NOMO-1 (cell line): ENCODE data around the gene RPL27A.

ENCODE experiments used
- DNase-seq, 2 experiments: peaks; one replicate each; lab custom pipeline; 2025; ENCODE audit not compliant: unreplicated experiment in 2 of 2; lab: John Stamatoyannopoulos, UW

Gene RPL27A

DNA sequence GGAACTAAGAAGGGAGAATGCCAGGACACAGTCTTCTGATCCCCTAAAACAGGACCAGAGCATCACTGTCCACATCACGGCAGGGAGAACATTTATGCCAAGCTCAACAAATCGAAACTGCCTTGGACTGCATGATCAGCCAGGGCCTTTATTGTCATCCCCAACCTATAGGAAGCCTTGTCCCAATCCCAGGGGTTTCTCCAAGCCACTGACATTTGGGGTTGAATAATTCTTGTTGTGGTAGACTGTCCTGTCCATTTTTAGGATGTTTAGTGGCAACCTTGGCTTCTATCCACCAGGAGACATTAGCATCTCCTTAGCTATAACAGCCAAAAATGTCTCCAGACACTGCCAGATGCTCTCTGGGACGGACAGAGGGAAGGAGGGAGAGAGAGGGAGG lies 37.1 kb downstream of the RPL27A start:
- no peak for DNase-seq

DNA sequence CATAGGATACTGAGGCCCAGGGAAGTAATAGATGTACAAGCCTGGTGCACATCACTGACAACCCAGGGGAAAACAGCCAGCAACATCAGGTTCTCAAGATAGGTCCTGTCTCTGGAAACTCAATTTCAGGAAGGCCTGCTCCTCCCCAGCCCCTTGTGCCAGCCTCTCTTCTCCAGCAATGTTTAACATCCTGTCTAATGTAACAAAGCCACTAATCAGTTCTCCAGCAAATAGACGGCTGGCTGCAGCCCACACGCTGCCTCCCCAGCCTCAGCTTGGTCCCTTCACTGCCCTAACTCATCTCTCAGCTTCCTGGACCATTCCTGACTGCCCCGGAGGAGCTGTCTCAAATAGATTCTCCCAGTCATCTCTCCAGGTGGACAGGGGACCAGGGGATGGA lies 37.8 kb downstream of the RPL27A start:
- no peak for DNase-seq

GRCh38 chr11:8720868-8721608 lies 38.4 kb downstream of the RPL27A start:
- no peak for DNase-seq

- no peak for DNase-seq
Measured at GRCh38 chr11:8721609-8722500, 39.3 kb downstream of the RPL27A start.

- no peak for DNase-seq
Measured at GRCh38 chr11:8722809-8723208, 40.2 kb downstream of the RPL27A start.

DNA sequence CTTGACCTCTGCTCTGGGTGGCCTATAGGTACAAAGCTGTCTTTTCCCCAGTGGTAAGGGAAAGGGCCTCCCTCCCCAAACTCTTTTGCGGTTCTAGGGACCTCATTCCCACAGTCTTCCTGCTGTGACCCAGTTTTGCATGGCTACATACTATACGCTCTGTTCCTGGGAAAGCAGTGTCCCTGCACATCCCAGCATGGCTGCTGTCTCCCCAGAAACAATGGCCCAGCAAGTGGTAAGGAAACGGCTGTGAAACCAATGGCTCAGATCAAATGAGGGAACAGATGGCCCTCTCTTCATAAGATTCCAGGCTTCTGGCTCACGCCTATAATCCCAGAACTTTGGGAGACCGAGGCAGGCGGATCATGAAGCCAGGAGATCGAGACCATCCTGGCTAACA lies 41.1 kb downstream of the RPL27A start:
- no peak for DNase-seq

DNA sequence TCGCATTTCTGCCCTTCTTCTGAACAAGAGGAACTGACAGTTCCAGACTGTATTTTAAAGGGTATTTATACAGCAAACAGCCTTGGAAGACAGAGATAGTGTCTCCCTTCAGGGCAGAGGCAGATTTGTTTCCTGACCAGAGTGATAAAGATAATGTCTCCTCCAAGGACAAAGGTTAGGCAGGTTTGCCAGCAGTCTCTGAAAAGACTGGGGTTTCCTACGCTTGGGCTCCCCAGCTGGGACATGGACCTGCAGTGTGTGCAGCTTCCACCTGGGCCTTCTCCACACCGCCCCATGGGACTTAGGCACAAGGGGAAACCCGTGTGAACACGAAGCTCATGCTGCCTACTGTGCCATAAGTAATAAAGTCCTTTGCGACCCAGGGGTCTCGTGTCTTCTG lies 42.1 kb downstream of the RPL27A start:
- DNase-seq = no peak

DNA sequence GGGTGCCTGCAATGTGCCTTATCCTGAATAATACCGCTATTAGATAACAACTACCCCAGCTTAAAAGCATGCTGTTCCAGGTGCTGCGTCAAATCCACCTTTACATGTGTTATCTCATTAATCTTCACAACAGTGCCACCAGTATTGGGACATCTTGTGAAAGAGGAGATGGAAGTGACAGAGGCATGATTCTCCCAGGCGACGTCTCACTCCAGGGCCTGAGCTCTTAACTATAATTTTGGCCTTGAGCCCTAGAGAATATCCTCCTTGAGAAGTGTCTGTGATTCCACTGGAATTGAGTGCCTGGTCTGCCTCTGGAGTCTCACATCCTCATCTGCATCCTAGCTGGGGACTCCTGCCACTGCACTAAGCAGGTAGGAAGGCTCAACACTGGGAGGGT lies 43.8 kb downstream of the RPL27A start:
- no peak for DNase-seq

DNA sequence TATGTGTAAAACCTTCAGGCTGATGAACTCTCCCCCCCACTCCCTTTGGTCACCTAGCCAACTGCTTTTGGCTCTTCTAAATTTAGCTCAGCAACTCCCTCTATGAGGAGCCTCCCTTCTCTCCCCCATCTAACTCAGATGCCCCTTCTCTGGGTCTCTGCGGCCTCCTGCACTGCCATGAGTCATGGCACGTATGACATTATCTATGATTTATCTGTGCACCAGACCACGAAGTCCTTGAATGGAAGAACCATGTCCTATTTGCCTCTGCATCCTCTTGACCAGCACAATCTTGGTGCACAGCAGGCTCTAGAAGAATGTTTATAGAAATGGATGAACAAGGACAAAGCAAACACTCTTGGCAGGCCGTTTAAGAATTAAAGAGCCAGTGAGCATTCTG lies 46.0 kb downstream of the RPL27A start:
- peak in 1 of 2 experiments; percentile 20 for DNase-seq

GRCh38 chr11:8729067-8729466 lies 46.5 kb downstream of the RPL27A start:
- no peak for DNase-seq

DNA sequence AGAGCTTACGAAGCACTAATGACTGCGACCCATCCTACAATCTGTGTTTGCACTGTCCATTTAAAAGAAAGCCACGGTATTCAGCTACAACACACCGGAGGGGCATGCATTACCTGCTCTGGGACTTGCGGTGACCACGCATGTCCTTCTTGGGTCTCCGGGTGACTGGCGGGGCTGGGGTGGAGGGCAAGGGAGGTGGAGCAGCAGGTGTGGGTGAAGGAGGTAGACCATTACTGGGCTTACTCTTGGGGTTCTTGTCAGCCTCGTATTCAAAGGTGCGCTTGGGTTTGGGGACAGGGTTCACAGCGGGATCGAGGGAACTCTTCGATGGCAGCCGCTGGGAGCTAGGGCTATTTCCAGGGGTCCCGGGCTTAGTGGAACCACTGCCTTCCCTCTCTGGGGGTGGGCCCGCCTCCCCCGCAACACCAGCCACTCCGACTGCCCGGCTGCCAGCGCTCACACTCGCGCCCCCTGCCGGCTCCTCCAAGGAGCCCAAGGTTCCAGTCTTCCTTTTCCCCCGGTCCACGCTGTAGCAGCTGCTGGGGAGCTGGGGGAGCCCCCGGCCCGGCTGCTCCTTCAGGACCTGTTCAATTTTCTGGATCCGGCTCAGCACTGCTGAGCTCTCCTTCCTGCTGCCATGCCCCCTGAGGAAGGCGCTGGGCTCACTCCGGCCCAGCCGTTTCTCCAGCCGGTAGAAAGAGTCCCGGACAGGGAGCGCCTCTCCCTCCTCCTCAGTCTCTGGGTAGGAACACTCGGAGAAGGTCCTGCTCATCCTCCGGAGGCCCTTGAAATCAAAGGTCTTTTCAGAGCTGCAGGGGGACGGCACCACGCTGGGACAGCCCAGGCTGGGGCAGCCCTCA lies 47.5 kb downstream of the RPL27A start:
- DNase-seq = no peak

DNA sequence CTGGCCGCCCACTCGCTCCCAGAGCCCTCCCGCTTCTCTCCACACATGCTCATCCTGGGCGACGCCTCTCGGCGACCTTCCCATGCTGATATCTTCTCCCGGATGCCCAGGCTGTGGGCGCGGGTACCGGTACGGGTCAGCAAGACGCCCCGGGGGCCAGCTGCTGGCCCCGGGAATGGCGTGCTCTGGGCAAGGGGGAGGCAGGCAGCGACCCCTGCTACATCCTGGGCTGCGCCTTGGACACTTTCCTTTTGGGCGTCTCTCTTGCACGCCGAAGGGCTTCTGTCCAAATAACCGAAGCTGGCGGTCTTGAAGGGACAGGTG lies 48.1 kb downstream of the RPL27A start:
- DNase-seq = no peak

DNA sequence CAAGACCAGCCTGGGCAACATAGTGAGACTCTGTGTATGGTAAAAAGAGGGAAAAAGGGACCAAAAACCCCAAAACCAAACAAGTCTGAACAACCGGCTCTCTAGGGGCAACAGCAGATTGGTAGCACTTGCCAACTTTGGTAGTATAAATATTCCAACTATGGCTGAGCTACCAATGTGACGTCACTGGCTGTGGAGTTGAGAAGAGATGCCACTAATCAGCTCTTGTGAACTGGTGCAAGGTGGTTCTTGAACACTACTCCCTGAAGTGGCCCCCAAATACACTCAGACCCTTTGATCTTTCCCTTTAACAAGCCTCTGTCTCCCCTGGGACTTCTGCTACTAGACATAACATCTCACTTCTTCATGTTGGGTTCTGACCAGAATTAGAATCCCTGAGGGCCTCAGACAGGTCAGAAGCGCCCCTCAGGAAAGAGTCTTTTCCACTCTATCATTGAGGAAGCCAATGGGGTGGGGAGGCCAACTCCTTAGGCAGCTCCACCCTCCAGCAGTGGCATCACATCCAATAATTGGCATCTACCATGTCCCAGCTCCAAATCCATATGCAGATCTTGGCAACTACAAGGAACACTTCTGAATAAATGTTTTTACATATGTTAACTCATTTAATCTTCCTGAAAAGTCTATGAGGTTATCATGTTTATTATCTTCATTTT lies 49.2 kb downstream of the RPL27A start:
- no peak for DNase-seq

DNA sequence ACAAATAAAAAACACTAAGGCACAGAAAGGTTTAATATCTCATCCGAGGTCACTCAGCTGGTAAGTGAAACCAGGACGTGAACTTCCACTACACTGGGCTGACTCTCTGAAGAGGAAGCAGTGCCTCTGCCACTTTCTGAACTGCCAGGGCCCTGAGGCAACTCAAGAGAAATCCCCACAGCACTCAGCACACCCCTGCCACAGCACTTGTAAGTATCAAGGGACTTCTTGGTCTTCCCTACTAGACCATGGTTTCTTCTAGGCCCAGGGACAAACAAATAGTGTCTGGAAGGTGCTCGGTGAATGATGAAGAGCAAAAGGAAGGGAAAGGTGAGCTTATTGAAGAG lies 49.7 kb downstream of the RPL27A start:
- DNase-seq = peak; percentile 43 to 52

- DNase-seq = no peak
Measured at GRCh38 chr11:8732748-8733241, 50.2 kb downstream of the RPL27A start.

DNA sequence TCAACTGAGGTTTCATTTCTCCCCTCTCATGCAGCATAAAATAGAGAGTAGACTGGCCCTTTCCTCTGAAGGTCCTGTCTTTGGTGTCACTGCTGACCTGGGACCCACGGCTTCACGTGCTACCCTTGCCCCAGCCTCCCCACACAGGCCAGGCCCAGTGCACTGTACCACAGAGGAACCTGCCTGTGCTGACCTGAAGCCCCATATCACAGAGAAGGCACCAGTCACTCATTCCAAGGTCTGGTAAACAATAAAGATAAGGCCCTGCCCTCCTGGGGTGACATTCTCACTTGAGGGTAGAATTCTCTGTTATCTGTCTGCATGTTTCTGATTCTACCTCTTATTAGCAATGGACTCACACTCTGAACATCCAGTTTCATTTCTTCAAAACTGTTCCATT lies 51.3 kb downstream of the RPL27A start:
- no peak for DNase-seq

- DNase-seq = no peak
Measured at GRCh38 chr11:8735094-8735493, 52.5 kb downstream of the RPL27A start.

- no peak for DNase-seq
Measured at GRCh38 chr11:8739309-8739793, 56.8 kb downstream of the RPL27A start.
